GM23338 (cell line): Measurements from ENCODE around the gene DENND5B. TPM values are rescaled to one million over a fixed set of nuclear protein-coding genes. Genes with fewer than 3 reads are reported as not detected.

Experiments used
- ATAC-seq: fragments of 200-7000 bp; cut with Tn5 transposase; 3 replicates; pipeline ENCODE4 v1.9.1; 2020
- DNase-seq: peaks from one replicate; pipeline ENCODE4 v3.0.0-alpha.2; 2015; ENCODE audit warnings: low spot score
- H2AFZ ChIP-seq: fragments of 200-600 bp; sonication (generic); 2 replicates; pipeline ENCODE4 v1.8.0; 2016; ENCODE audit warnings: antibody characterized with exemption, mild to moderate bottlenecking, moderate library complexity
- H3F3A ChIP-seq: fragments of 200-600 bp; sonication (generic); replicated peaks from 2 replicates; pipeline ENCODE4 v1.8.0; 2017; ENCODE audit warnings: antibody characterized with exemption, mixed run types, low read depth
- H3K27ac ChIP-seq: fragments of 200-600 bp; sonication (generic); 2 replicates; pipeline ENCODE4 v1.6.1; 2016; ENCODE audit warnings: low read depth
- H3K27me3 ChIP-seq: fragments of 200-600 bp; sonication (generic); 2 replicates; pipeline ENCODE4 v1.8.0; 2016; ENCODE audit warnings: mild to moderate bottlenecking, mixed run types, moderate library complexity; ENCODE audit not compliant: insufficient read depth
- H3K36me3 ChIP-seq: fragments of 200-600 bp; sonication (generic); 2 replicates; pipeline ENCODE4 v1.8.0; 2016; ENCODE audit warnings: mild to moderate bottlenecking; ENCODE audit not compliant: insufficient read depth
- H3K4me1 ChIP-seq: fragments of 200-600 bp; sonication (generic); 2 replicates; pipeline ENCODE4 v1.8.0; 2016; ENCODE audit warnings: mild to moderate bottlenecking, moderate library complexity; ENCODE audit not compliant: insufficient read depth
- H3K4me2 ChIP-seq: fragments of 200-600 bp; sonication (generic); 2 replicates; pipeline ENCODE4 v1.7.1; 2017; ENCODE audit warnings: mixed run types
- H3K4me3 ChIP-seq: fragments of 200-600 bp; sonication (generic); 2 replicates; pipeline ENCODE4 v1.6.1; 2016; ENCODE audit warnings: mixed run types
- H3K79me2 ChIP-seq: fragments of 200-600 bp; sonication (generic); replicated peaks from 2 replicates; pipeline ENCODE4 v1.8.0; 2017; ENCODE audit warnings: mild to moderate bottlenecking; ENCODE audit not compliant: insufficient read depth
- H3K9me2 ChIP-seq: fragments of 200-600 bp; sonication (generic); 2 replicates; pipeline ENCODE4 v1.8.0; 2017; ENCODE audit not compliant: insufficient read depth
- H4K20me1 ChIP-seq: fragments of 200-600 bp; sonication (generic); replicated peaks from 2 replicates; pipeline ENCODE4 v1.8.0; 2017; ENCODE audit warnings: mild to moderate bottlenecking; ENCODE audit not compliant: insufficient read depth
- H3K27ac Mint-ChIP-seq: 2 replicates; pipeline ENCODE4 v1.8.0; 2020; ENCODE audit warnings: inconsistent platforms, mild to moderate bottlenecking, moderate library complexity, mixed read lengths
- H3K27me3 Mint-ChIP-seq: 3 replicates; pipeline ENCODE4 v1.8.0; 2022; ENCODE audit warnings: low read depth, mild to moderate bottlenecking, moderate library complexity, mixed read lengths, inconsistent platforms; ENCODE audit not compliant: insufficient read depth, poor library complexity
- H3K36me3 Mint-ChIP-seq: 3 replicates; pipeline ENCODE4 v1.8.0; 2021; ENCODE audit warnings: low read depth, mild to moderate bottlenecking, inconsistent platforms, moderate library complexity, mixed read lengths
- H3K4me1 Mint-ChIP-seq: 3 replicates; pipeline ENCODE4 v1.8.0; 2020; ENCODE audit warnings: mild to moderate bottlenecking, inconsistent platforms, mixed read lengths
- H3K4me3 Mint-ChIP-seq: 3 replicates; pipeline ENCODE4 v1.8.0; 2021; ENCODE audit warnings: moderate library complexity, mild to moderate bottlenecking, inconsistent platforms, mixed read lengths
- H3K9me3 Mint-ChIP-seq: 3 replicates; pipeline ENCODE4 v1.8.0; 2020; ENCODE audit warnings: moderate library complexity, mild to moderate bottlenecking, inconsistent platforms, mixed read lengths
- EZH2 ChIP-seq: fragments of 200-600 bp; sonication (generic); IDR thresholded peaks from one replicate; pipeline ENCODE4 v1.8.0; 2017; ENCODE audit warnings: antibody characterized with exemption, mild to moderate bottlenecking, low read depth; ENCODE audit not compliant: unreplicated experiment
- EZH2phosphoT487 ChIP-seq: fragments of 200-600 bp; sonication (generic); IDR thresholded peaks from one replicate; pipeline ENCODE4 v1.8.1; 2018; ENCODE audit warnings: antibody characterized with exemption; ENCODE audit not compliant: unreplicated experiment
- NANOG ChIP-seq: IDR thresholded peaks from 2 replicates; pipeline ENCODE4 v1.6.1; 2016; ENCODE audit warnings: antibody characterized with exemption, borderline replicate concordance
- POLR2AphosphoS5 ChIP-seq: IDR thresholded peaks from 2 replicates; pipeline ENCODE4 v1.6.1; 2016; ENCODE audit warnings: antibody characterized with exemption, low read depth
- ZNF114 ChIP-seq: fragments of 250-450 bp; sonication (Bioruptor Pico); IDR thresholded peaks from 2 replicates; pipeline ENCODE4 v1.5.0; 2020; ENCODE audit warnings: mild to moderate bottlenecking, moderate library complexity
- polyA plus RNA-seq: library from polyadenylated mRNA; unstranded; fragments of >200 nt; fragmentation: Nextera tagmentation; extraction: Ambion mirVana; gene quantifications from 2 replicates; pipeline ENCODE4 v1.2.1, GENCODE V29; 2016
- total RNA-seq: library from RNA; depleted of rRNA; stranded (reverse); fragments of >200 nt; shearing (Covaris generic); gene quantifications from 2 replicates; pipeline ENCODE4 v1.2.3, GENCODE V29; 2014
- TF ChIP-seq, protein P1 (sequence below): fragments of 250-450 bp; sonication (Bioruptor Pico); IDR thresholded peaks from 2 replicates; pipeline ENCODE4 v1.5.0; 2020; ENCODE audit warnings: mild to moderate bottlenecking, moderate library complexity
- TF ChIP-seq, protein P2 (sequence below): IDR thresholded peaks from 2 replicates; pipeline ENCODE4 v1.6.1; 2016; ENCODE audit warnings: antibody characterized with exemption
- TF ChIP-seq, protein P3 (sequence below): IDR thresholded peaks from one replicate; pipeline ENCODE4 v1.6.1; 2018; ENCODE audit warnings: antibody characterized with exemption; ENCODE audit not compliant: unreplicated experiment

Gene DENND5B
- total and polyA plus RNA-seq, 2 experiments from 2014 or later = 6.5 to 17.2 TPM

DNA sequence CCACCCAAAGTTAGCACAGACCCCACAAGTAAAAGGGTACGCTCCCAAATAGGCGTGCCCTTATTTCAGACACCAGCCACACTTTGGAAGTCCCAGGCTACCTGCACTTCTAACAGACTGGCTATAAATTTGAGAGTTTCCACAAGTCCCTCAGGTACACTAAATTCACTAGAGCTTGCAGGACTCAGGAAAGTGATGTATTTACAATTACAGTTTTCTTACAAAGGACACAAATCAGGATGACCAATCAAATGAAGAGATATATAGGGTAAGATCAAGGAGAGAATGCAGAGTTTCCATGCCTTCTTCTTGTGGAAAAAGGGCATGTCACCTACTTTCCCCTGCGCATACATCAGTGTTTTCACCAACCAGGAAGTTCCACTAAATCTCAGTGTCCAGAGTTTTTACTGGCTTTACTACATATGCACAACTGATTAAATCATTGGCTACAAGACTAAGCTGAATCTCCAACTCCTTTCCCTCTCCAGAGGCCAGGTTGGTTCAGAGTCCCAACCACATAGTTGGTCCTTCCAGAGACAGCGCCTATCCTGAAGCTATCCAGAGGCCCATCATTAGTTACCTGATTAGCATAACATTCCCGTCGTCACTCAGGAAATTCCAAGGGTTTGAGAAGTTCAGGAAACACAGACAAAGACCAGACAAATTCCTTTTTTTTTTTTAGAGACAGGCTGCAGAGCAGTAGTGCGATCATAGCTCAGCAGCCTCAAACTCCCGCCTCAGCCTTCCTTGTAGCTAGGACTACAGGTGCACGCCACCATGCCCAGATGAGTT is 84.2 kb downstream of the DENND5B start:
- Mint-ChIP-seq H3K4me3 (peak overlapping the region; percentile 23; the same call in 2 of the 3 replicates), H3K9me3 (peaks cover 15% of the 10 kb centered on the region), H3K27ac (peak overlapping the region; percentile 88), H3K4me1 (peaks cover 37% of the 10 kb centered on the region), H3K36me3 (peaks cover 14% of the 10 kb centered on the region), H3K27me3 (no peaks in the 10 kb centered on the region)
- Histone ChIP-seq H3K9me2 (no peaks in the 10 kb centered on the region), H3F3A (no peaks in the 10 kb centered on the region), H2AFZ (no peak overlapping the region), H3K4me3 (no peak overlapping the region), H3K4me1 (peaks cover 36% of the 10 kb centered on the region), H3K4me2 (peak overlapping the region; percentile 39; the same call in 1 of the 2 replicates), H3K79me2 (peaks cover 11% of the 10 kb centered on the region; the same call in 1 of the 2 replicates), H3K27me3 (no peaks in the 10 kb centered on the region), H4K20me1 (no peaks in the 10 kb centered on the region), H3K36me3 (no peaks in the 10 kb centered on the region), H3K27ac (peak overlapping the region; percentile 91)
- DNase-seq = peak; percentile 89
- TF ChIP-seq, protein P1, sequence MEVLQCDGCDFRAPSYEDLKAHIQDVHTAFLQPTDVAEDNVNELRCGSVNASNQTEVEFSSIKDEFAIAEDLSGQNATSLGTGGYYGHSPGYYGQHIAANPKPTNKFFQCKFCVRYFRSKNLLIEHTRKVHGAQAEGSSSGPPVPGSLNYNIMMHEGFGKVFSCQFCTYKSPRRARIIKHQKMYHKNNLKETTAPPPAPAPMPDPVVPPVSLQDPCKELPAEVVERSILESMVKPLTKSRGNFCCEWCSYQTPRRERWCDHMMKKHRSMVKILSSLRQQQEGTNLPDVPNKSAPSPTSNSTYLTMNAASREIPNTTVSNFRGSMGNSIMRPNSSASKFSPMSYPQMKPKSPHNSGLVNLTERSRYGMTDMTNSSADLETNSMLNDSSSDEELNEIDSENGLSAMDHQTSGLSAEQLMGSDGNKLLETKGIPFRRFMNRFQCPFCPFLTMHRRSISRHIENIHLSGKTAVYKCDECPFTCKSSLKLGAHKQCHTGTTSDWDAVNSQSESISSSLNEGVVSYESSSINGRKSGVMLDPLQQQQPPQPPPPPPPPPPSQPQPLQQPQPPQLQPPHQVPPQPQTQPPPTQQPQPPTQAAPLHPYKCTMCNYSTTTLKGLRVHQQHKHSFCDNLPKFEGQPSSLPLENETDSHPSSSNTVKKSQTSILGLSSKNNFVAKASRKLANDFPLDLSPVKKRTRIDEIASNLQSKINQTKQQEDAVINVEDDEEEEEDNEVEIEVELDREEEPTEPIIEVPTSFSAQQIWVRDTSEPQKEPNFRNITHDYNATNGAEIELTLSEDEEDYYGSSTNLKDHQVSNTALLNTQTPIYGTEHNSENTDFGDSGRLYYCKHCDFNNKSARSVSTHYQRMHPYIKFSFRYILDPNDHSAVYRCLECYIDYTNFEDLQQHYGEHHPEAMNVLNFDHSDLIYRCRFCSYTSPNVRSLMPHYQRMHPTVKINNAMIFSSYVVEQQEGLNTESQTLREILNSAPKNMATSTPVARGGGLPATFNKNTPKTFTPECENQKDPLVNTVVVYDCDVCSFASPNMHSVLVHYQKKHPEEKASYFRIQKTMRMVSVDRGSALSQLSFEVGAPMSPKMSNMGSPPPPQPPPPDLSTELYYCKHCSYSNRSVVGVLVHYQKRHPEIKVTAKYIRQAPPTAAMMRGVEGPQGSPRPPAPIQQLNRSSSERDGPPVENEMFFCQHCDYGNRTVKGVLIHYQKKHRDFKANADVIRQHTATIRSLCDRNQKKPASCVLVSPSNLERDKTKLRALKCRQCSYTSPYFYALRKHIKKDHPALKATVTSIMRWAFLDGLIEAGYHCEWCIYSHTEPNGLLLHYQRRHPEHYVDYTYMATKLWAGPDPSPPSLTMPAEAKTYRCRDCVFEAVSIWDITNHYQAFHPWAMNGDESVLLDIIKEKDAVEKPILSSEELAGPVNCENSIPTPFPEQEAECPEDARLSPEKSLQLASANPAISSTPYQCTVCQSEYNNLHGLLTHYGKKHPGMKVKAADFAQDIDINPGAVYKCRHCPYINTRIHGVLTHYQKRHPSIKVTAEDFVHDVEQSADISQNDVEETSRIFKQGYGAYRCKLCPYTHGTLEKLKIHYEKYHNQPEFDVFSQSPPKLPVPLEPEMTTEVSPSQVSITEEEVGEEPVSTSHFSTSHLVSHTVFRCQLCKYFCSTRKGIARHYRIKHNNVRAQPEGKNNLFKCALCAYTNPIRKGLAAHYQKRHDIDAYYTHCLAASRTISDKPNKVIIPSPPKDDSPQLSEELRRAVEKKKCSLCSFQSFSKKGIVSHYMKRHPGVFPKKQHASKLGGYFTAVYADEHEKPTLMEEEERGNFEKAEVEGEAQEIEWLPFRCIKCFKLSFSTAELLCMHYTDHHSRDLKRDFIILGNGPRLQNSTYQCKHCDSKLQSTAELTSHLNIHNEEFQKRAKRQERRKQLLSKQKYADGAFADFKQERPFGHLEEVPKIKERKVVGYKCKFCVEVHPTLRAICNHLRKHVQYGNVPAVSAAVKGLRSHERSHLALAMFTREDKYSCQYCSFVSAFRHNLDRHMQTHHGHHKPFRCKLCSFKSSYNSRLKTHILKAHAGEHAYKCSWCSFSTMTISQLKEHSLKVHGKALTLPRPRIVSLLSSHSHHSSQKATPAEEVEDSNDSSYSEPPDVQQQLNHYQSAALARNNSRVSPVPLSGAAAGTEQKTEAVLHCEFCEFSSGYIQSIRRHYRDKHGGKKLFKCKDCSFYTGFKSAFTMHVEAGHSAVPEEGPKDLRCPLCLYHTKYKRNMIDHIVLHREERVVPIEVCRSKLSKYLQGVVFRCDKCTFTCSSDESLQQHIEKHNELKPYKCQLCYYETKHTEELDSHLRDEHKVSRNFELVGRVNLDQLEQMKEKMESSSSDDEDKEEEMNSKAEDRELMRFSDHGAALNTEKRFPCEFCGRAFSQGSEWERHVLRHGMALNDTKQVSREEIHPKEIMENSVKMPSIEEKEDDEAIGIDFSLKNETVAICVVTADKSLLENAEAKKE (CRISPR knock-in tag) = 0 out of 2 replicates have a peak, but pooled peaks have one; percentile 35
- TF ChIP-seq EZH2 = no peak
- peak; percentile 82 for ATAC-seq

DNA sequence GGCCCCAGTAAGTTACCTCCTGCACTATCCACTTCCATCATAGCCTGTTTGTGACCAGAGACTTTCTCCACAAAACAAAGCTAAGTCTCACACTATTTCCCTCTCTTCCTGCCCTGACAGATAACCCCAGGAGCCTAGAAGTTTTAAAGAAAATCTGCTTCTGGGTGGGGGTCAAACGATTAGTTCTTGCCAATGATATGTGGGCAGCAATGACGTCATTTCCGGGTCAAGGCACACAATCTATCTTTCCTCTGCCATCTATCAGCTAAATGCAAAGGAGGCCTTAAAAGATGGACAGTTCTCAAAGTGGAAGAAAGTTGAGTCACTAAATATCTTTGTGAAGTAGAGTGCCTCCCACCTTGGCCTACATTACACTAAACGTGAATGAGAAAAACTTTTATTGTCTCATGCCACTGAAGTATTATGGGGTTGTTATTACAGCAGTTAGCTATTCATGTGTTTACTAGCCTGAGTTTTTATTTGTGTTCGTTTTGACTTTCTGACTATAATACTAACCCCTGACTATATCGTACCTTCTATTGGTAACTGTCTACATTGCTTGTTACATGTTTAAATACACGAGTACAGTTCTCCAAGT is 86.2 kb downstream of the DENND5B start:
- Histone ChIP-seq H3K27me3 (no peaks in the 10 kb centered on the region), H3K4me2 (no peak overlapping the region), H3K27ac (no peak overlapping the region), H4K20me1 (no peaks in the 10 kb centered on the region), H3K79me2 (peaks cover 22% of the 10 kb centered on the region; the same call in 1 of the 2 replicates), H3K36me3 (no peaks in the 10 kb centered on the region), H3K4me3 (no peak overlapping the region), H3K9me2 (no peaks in the 10 kb centered on the region), H2AFZ (no peak overlapping the region), H3K4me1 (peaks cover 35% of the 10 kb centered on the region), H3F3A (no peaks in the 10 kb centered on the region)
- Mint-ChIP-seq H3K4me3 (no peak overlapping the region), H3K36me3 (peaks cover 14% of the 10 kb centered on the region), H3K9me3 (peaks cover 15% of the 10 kb centered on the region), H3K27ac (no peak overlapping the region), H3K27me3 (no peaks in the 10 kb centered on the region), H3K4me1 (peaks cover 40% of the 10 kb centered on the region)
- ATAC-seq (no peak), DNase-seq (no peak)
- TF ChIP-seq ZNF114 (CRISPR knock-in tag) = no peak
- TF ChIP-seq, protein P2, sequence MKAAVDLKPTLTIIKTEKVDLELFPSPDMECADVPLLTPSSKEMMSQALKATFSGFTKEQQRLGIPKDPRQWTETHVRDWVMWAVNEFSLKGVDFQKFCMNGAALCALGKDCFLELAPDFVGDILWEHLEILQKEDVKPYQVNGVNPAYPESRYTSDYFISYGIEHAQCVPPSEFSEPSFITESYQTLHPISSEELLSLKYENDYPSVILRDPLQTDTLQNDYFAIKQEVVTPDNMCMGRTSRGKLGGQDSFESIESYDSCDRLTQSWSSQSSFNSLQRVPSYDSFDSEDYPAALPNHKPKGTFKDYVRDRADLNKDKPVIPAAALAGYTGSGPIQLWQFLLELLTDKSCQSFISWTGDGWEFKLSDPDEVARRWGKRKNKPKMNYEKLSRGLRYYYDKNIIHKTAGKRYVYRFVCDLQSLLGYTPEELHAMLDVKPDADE = no peak
- TF ChIP-seq EZH2phosphoT487 = no peak
- TF ChIP-seq POLR2AphosphoS5 = no peak
- TF ChIP-seq NANOG = no peak
- TF ChIP-seq, protein P3, sequence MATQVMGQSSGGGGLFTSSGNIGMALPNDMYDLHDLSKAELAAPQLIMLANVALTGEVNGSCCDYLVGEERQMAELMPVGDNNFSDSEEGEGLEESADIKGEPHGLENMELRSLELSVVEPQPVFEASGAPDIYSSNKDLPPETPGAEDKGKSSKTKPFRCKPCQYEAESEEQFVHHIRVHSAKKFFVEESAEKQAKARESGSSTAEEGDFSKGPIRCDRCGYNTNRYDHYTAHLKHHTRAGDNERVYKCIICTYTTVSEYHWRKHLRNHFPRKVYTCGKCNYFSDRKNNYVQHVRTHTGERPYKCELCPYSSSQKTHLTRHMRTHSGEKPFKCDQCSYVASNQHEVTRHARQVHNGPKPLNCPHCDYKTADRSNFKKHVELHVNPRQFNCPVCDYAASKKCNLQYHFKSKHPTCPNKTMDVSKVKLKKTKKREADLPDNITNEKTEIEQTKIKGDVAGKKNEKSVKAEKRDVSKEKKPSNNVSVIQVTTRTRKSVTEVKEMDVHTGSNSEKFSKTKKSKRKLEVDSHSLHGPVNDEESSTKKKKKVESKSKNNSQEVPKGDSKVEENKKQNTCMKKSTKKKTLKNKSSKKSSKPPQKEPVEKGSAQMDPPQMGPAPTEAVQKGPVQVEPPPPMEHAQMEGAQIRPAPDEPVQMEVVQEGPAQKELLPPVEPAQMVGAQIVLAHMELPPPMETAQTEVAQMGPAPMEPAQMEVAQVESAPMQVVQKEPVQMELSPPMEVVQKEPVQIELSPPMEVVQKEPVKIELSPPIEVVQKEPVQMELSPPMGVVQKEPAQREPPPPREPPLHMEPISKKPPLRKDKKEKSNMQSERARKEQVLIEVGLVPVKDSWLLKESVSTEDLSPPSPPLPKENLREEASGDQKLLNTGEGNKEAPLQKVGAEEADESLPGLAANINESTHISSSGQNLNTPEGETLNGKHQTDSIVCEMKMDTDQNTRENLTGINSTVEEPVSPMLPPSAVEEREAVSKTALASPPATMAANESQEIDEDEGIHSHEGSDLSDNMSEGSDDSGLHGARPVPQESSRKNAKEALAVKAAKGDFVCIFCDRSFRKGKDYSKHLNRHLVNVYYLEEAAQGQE = no peak
